Stimulated activated memory B cell treated with anti-CD40 and anti-IgM and Interleukin-4, amounts not matched to agents 10 μg/mL and 1 μg/mL and 100 μg/mL, for 72 hours (primary cell): ENCODE measurements around the gene ATG16L1.

Experiments
- ATAC-seq: fragments of 150-1000 bp; cut with Tn5 transposase; 2 replicates; pipeline ENCODE4 v1.10.0; 2021
- H3K27ac Mint-ChIP-seq: one replicate; pipeline ENCODE4 v1.8.0; 2022; ENCODE audit warnings: mild to moderate bottlenecking, mixed read lengths
- H3K27me3 Mint-ChIP-seq: one replicate; pipeline ENCODE4 v1.8.0; 2022; ENCODE audit warnings: mixed read lengths
- H3K36me3 Mint-ChIP-seq: one replicate; pipeline ENCODE4 v1.8.0; 2022; ENCODE audit warnings: mixed read lengths
- H3K4me1 Mint-ChIP-seq: one replicate; pipeline ENCODE4 v1.8.0; 2022; ENCODE audit warnings: mixed read lengths
- H3K4me3 Mint-ChIP-seq: one replicate; pipeline ENCODE4 v1.8.0; 2022; ENCODE audit warnings: mild to moderate bottlenecking, moderate library complexity, mixed read lengths
- H3K9me3 Mint-ChIP-seq: one replicate; pipeline ENCODE4 v1.8.0; 2022; ENCODE audit warnings: mixed read lengths

Gene ATG16L1

DNA sequence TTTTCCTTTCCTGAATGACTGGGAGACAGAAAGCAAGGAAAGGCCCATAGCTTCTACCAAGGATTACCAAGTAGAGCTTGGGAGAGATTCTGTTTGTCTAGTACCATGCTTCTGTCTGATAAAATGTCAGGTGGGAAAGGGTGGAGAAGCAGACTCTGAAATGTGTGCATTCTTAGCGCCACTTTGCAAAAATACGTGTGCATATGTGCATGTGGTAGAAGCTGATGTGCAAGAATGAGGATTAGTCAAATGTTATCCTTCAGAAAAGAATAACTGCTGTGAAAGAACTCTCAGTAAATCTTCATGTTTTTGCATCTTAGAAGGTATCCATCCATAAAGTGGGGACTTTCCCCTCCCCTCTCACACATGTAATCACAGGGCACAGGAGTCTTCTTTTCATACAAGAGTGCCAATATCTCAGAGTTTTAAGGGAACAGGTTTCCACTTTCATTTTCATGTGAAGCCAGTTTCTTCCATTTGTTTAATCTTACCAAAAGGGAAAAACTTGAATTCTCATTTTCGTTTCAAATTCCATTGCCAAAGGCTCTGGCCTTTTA, 87.4 kb downstream of the ATG16L1 start:
- Mint-ChIP-seq H3K4me1 (peaks cover 42% of the 10 kb centered on the region), H3K27ac (no peak overlapping the region), H3K4me3 (no peak overlapping the region), H3K27me3 (no peaks in the 10 kb centered on the region), H3K9me3 (peaks cover 3% of the 10 kb centered on the region), H3K36me3 (no peaks in the 10 kb centered on the region)
- peak; percentile 61 for ATAC-seq

DNA sequence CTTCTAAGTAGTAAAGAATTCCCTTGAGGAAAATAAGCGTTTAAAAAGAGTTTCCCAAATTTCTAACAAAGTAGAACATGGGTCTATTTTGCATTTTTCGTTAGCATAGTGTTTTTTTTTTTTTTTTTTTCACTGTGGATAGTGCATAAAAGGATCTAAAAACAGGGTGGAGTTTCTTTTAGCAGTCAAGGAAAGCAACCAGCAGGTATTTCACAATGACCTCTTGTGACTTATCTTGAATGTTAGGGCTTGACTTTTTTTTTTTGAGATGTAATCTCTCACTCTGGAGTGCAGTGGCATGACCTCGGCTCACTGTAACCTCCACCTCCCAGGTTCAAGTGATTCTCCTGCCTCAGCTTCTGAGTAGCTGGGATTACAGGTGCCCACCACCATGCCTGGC, 88.0 kb downstream of the ATG16L1 start:
- no peaks in the 10 kb centered on the region for H3K36me3 Mint-ChIP-seq
- no peak for ATAC-seq
- peaks cover 3% of the 10 kb centered on the region for H3K9me3 Mint-ChIP-seq
- H3K4me3 Mint-ChIP-seq, result no peak overlapping the region
- H3K27ac Mint-ChIP-seq, result no peak overlapping the region
- H3K4me1 Mint-ChIP-seq, result peaks cover 36% of the 10 kb centered on the region
- H3K27me3 Mint-ChIP-seq, result no peaks in the 10 kb centered on the region

- Mint-ChIP-seq H3K27me3 (no peaks in the 10 kb centered on the region), H3K4me1 (peaks cover 22% of the 10 kb centered on the region), H3K27ac (no peak overlapping the region), H3K4me3 (no peak overlapping the region), H3K9me3 (peaks cover 3% of the 10 kb centered on the region), H3K36me3 (no peaks in the 10 kb centered on the region)
- ATAC-seq, result no peak
These were observed 89.8 kb downstream of the ATG16L1 start for GRCh38 chr2:233341296-233341695.

DNA sequence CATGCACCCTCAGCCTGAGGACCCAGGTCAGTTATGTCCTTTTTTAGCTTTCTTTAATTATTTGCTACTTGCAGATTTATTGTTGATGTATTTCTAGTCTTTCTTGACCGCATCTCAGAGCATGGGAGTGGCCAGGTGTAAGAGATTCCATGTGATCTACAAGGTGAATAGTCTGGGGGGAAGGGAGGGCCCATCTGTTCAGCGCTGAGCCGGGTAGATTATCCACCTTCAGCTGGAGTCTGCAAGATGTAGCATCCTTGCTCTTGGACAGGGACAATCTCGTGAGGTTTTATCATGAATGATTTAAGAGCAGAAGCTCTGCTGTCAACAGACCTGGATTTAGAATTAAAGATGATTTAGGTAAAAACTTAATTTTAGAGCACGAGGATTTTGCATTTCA, 90.8 kb downstream of the ATG16L1 start:
- no peaks in the 10 kb centered on the region for H3K27me3 Mint-ChIP-seq
- H3K27ac Mint-ChIP-seq, result no peak overlapping the region
- no peak overlapping the region for H3K4me3 Mint-ChIP-seq
- peaks cover 28% of the 10 kb centered on the region for H3K4me1 Mint-ChIP-seq
- no peak for ATAC-seq
- peaks cover 3% of the 10 kb centered on the region for H3K9me3 Mint-ChIP-seq
- no peaks in the 10 kb centered on the region for H3K36me3 Mint-ChIP-seq

DNA sequence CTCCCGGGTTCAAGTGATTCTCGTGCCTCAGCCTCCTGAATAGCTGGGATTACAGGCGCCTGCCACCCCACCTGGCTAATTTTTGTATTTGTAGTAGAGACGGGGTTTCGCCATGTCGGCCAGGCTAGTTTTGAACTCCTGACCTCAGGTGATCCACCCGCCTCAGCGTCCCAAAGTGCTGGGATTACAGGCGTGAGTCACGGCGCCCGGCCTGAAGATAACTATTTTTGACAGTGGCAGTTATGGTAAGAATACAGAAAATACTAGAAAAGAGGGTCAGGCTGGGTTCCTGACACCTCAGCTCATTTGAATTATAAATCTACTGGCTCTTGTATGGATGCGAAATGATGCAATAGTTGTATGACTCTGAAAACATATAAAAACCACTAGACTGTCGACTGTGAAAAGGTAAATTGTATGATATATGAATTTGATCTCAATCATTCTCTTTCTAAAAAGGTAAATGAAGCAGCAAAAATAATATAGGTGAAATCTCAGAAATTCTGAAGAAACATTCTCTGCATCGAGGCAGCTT, 91.8 kb downstream of the ATG16L1 start:
- Mint-ChIP-seq H3K36me3 (no peaks in the 10 kb centered on the region), H3K27ac (no peak overlapping the region), H3K27me3 (no peaks in the 10 kb centered on the region), H3K9me3 (peaks cover 3% of the 10 kb centered on the region), H3K4me1 (peaks cover 30% of the 10 kb centered on the region), H3K4me3 (no peak overlapping the region)
- no peak for ATAC-seq
